ENCODE results near the gene NAT10. TPM values are rescaled to one million over a fixed set of nuclear protein-coding genes. Genes with fewer than 3 reads are reported as not detected.

Gene NAT10
- total and polyA plus RNA-seq, 9 donors: 21.5 to 39.0 (median 32.3) TPM

Other genes starting within 250 kb of the NAT10 start
- gene LMO2, start 213.6 kb upstream of the NAT10 start, total RNA-seq: 15.1 TPM
- 10 to 100 TPM; 13.7 to 20.6 (median 16.6) TPM for gene LMO2, start 213.6 kb upstream of the NAT10 start, polyA plus RNA-seq (ENCODE audit: insufficient read depth in 1 of 8, insufficient read length in 8 of 8, low replicate concordance in 1 of 8)
- gene CAPRIN1, start 53.9 kb upstream of the NAT10 start, total RNA-seq: 117 TPM
- 100 to 1,000 TPM; 128 to 166 (median 144) TPM for gene CAPRIN1, start 53.9 kb upstream of the NAT10 start, polyA plus RNA-seq (ENCODE audit: insufficient read depth in 1 of 8, insufficient read length in 8 of 8, low replicate concordance in 1 of 8)

All from muscle of leg (tissue), 9 donors.